Measurements from ENCODE around the gene ITSN1. TPM values are rescaled to one million over a fixed set of nuclear protein-coding genes. Genes with fewer than 3 reads are reported as not detected.

Gene ITSN1
- total RNA-seq, 1 experiment from 2014 or later, result 30.6 TPM

GRCh38 chr21:33817663-33818451, 175.6 kb downstream of the ITSN1 start:
- CTCF ChIA-PET, result no interaction called here
- H3K4me1 Mint-ChIP-seq (ENCODE audit: low read depth, unreplicated experiment), result no peaks in the 10 kb centered on the region
- BruUV-seq (replicated peaks), result no TSS peak

GRCh38 chr21:33820230-33820770, 178.0 kb downstream of the ITSN1 start:
- H3K4me1 Mint-ChIP-seq (ENCODE audit: low read depth, unreplicated experiment), result no peaks in the 10 kb centered on the region
- H3K27ac Mint-ChIP-seq (ENCODE audit: unreplicated experiment), result no peak overlapping the region
- no peak for DNase-seq
- CTCF ChIA-PET, result no interaction called here
- no peak for TF ChIP-seq CTCF (IDR thresholded peaks at IDR 0.05; ENCODE audit: unreplicated experiment)
- H3K36me3 Mint-ChIP-seq (ENCODE audit: insufficient read depth, unreplicated experiment), result no peaks in the 10 kb centered on the region
- no TSS peak for BruUV-seq (replicated peaks)
- H3K9me3 Mint-ChIP-seq (ENCODE audit: low read depth, unreplicated experiment), result no peaks in the 10 kb centered on the region
- H3K27me3 Mint-ChIP-seq (ENCODE audit: unreplicated experiment), result no peaks in the 10 kb centered on the region
- H3K4me3 Mint-ChIP-seq (ENCODE audit: low read depth, unreplicated experiment), result no peak overlapping the region
- intact Hi-C loops (cut with micrococcal nuclease; ENCODE audit: unreplicated experiment), result no loop called here

More at GRCh38 chr21:33817663-33818451, 175.6 kb downstream of the ITSN1 start:
- DNase-seq, result no peak
- Mint-ChIP-seq H3K27me3 (ENCODE audit: unreplicated experiment) (no peaks in the 10 kb centered on the region), H3K4me3 (ENCODE audit: low read depth, unreplicated experiment) (no peak overlapping the region), H3K9me3 (ENCODE audit: low read depth, unreplicated experiment) (no peaks in the 10 kb centered on the region), H3K36me3 (ENCODE audit: insufficient read depth, unreplicated experiment) (no peaks in the 10 kb centered on the region), H3K27ac (ENCODE audit: unreplicated experiment) (no peak overlapping the region)
- TF ChIP-seq CTCF (IDR thresholded peaks at IDR 0.05; ENCODE audit: unreplicated experiment), result no peak
- intact Hi-C loops (cut with micrococcal nuclease; ENCODE audit: unreplicated experiment), result no loop called here

GRCh38 chr21:33820798-33821197, 178.5 kb downstream of the ITSN1 start:
- no peak for DNase-seq
- CTCF ChIA-PET, result no interaction called here
- no peak for TF ChIP-seq CTCF (IDR thresholded peaks at IDR 0.05; ENCODE audit: unreplicated experiment)
- no peaks in the 10 kb centered on the region for H3K27me3 Mint-ChIP-seq (ENCODE audit: unreplicated experiment)
- intact Hi-C loops (cut with micrococcal nuclease; ENCODE audit: unreplicated experiment), result no loop called here
- no TSS peak for BruUV-seq (replicated peaks)
- no peak overlapping the region for H3K4me3 Mint-ChIP-seq (ENCODE audit: low read depth, unreplicated experiment)
- H3K36me3 Mint-ChIP-seq (ENCODE audit: insufficient read depth, unreplicated experiment), result no peaks in the 10 kb centered on the region
- H3K27ac Mint-ChIP-seq (ENCODE audit: unreplicated experiment), result no peak overlapping the region
- no peaks in the 10 kb centered on the region for H3K4me1 Mint-ChIP-seq (ENCODE audit: low read depth, unreplicated experiment)
- no peaks in the 10 kb centered on the region for H3K9me3 Mint-ChIP-seq (ENCODE audit: low read depth, unreplicated experiment)

GRCh38 chr21:33821503-33822322, 179.4 kb downstream of the ITSN1 start:
- BruUV-seq (replicated peaks), result no TSS peak
- Mint-ChIP-seq H3K4me1 (ENCODE audit: low read depth, unreplicated experiment) (no peaks in the 10 kb centered on the region), H3K27me3 (ENCODE audit: unreplicated experiment) (no peaks in the 10 kb centered on the region), H3K27ac (ENCODE audit: unreplicated experiment) (no peak overlapping the region), H3K4me3 (ENCODE audit: low read depth, unreplicated experiment) (no peak overlapping the region), H3K36me3 (ENCODE audit: insufficient read depth, unreplicated experiment) (no peaks in the 10 kb centered on the region), H3K9me3 (ENCODE audit: low read depth, unreplicated experiment) (no peaks in the 10 kb centered on the region)
- no peak for TF ChIP-seq CTCF (IDR thresholded peaks at IDR 0.05; ENCODE audit: unreplicated experiment)
- intact Hi-C loops (cut with micrococcal nuclease; ENCODE audit: unreplicated experiment), result no loop called here
- no peak for DNase-seq
- CTCF ChIA-PET, result no interaction called here
